Ecto neural progenitor cell (in vitro differentiated cells): ENCODE results near the gene KLRD1.
"Not testable (repeated sequence)": the region's sequence is repeated elsewhere in the genome, so short reads cannot be mapped to it uniquely, and the experiment has no call there.

Experiments
- DNase-seq: peaks from one replicate; pipeline ENCODE4 v3.0.0-alpha.2; 2018; ENCODE audit warnings: low spot score

Gene KLRD1

GRCh38 chr12:10307630-10308029, at the start of gene KLRD1:
TSS of gene KLRD1 (plus strand) at chr12:10307870. CDS start at chr12:10308078, 208 bp downstream.
- DNase-seq, result no peak

GRCh38 chr12:10260927-10261326, 46.7 kb upstream of the KLRD1 start:
- DNase-seq, result no peak

- DNase-seq, result no peak
Measured at GRCh38 chr12:10268037-10268436, 39.6 kb upstream of the KLRD1 start.

GRCh38 chr12:10272467-10272866, 35.2 kb upstream of the KLRD1 start:
- DNase-seq, result no peak

- DNase-seq, result no peak
Measured at GRCh38 chr12:10276774-10277173, 30.9 kb upstream of the KLRD1 start.

- DNase-seq, result no peak
Measured at GRCh38 chr12:10278104-10278503, 29.6 kb upstream of the KLRD1 start.

GRCh38 chr12:10279937-10280336, 27.7 kb upstream of the KLRD1 start:
- no peak for DNase-seq

- DNase-seq, result no peak
Measured at GRCh38 chr12:10283027-10283426, 24.6 kb upstream of the KLRD1 start.

GRCh38 chr12:10285919-10286318, 21.8 kb upstream of the KLRD1 start:
- DNase-seq, result no peak

- DNase-seq, result no peak
Measured at GRCh38 chr12:10289005-10289754, 18.5 kb upstream of the KLRD1 start.

- no peak for DNase-seq
Measured at GRCh38 chr12:10291030-10291429, 16.6 kb upstream of the KLRD1 start.

- no peak for DNase-seq
Measured at GRCh38 chr12:10293151-10293550, 14.5 kb upstream of the KLRD1 start.

- DNase-seq, result no peak
Measured at GRCh38 chr12:10293570-10294227, 14.0 kb upstream of the KLRD1 start.

- no peak for DNase-seq
Measured at GRCh38 chr12:10301103-10301502, 6.6 kb upstream of the KLRD1 start.

- no peak for DNase-seq
Measured at GRCh38 chr12:10304161-10304574, 3.5 kb upstream of the KLRD1 start.

GRCh38 chr12:10305411-10305810, 2.3 kb upstream of the KLRD1 start:
- DNase-seq, result no peak

- no peak for DNase-seq
Measured at GRCh38 chr12:10310926-10311720, 3.5 kb downstream of the KLRD1 start.

- DNase-seq, result no peak
Measured at GRCh38 chr12:10319388-10319787, 11.7 kb downstream of the KLRD1 start.

- DNase-seq, result no peak
Measured at GRCh38 chr12:10320643-10321042, 13.0 kb downstream of the KLRD1 start.

GRCh38 chr12:10328691-10329090, 21.0 kb downstream of the KLRD1 start:
- not testable (repeated sequence) for DNase-seq

- no peak for DNase-seq
Measured at GRCh38 chr12:10331642-10332239, 24.1 kb downstream of the KLRD1 start.

GRCh38 chr12:10336196-10336595, 28.5 kb downstream of the KLRD1 start:
- DNase-seq, result not testable (repeated sequence)
